ENCODE results near the gene KIAA1328.

The KIAA1328 gene

GRCh38 chr18:37276111-37276890 lies 447.4 kb downstream of the KIAA1328 start:
- DNase-seq (ENCODE audit: low read depth in 2 of 2), result no peak

GRCh38 chr18:37277804-37278203 lies 448.9 kb downstream of the KIAA1328 start:
- DNase-seq (ENCODE audit: low read depth in 2 of 2), result no peak
